GM19438 (cell line): Measurements from ENCODE around the gene CALM3.
"Not testable (repeated sequence)": the region's sequence is repeated elsewhere in the genome, so short reads cannot be mapped to it uniquely, and the experiment has no call there.

Source experiments
- ATAC-seq: cut with Tn5 transposase; IDR thresholded peaks from one replicate; pipeline ENCODE4 v1.9.1; 2021; ENCODE audit warnings: low read depth; ENCODE audit not compliant: unreplicated experiment

CALM3 gene

DNA sequence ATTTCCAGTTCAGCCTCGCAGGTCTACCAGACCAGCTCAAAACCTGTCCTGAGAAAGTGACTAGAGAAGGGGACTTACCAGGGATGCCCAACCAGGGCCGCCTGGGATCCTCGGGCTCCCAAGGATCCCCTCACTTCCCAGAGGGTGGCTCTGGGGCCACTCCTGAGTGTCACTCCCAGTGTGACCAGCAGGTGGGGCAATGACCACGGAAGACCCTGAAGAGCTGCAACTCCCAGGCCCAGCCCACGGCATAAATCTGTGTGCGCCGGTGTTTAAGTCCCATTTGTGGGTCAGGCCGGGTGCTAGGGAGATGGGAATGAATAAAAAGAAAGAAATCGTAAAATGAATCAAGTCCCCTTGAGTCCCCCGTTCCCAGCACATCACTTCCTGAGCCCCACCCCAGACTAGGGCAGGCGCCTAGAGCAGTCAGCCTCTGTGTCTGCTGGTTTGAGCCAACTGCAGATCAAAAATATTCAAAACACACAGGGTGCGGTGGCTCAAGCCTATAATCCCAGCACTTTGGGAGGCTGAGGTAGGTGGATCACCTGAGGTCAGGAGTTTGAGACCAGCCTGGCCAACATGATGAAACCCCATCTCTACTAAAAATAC lies 13.1 kb downstream of the CALM3 start:
- no peak for ATAC-seq

DNA sequence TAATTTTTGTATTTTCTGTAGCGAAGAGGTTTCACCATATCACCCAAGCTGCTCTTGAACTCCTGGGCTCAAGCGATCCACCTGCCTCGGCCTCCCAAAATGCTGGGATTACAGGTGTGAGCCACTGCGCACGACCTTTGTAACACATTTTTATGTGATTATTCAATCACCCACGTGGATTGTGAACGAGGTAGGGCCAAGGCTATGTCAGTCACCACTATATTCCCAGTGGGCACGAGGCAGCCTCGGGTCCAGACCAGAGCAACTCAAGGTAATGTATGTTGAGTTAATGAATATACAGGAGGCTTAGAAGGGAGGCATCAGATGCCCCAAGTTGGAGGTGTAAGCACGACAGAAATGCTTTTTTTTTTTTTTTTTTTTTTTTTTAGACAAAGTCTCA lies 14.8 kb downstream of the CALM3 start:
- no peak for ATAC-seq

DNA sequence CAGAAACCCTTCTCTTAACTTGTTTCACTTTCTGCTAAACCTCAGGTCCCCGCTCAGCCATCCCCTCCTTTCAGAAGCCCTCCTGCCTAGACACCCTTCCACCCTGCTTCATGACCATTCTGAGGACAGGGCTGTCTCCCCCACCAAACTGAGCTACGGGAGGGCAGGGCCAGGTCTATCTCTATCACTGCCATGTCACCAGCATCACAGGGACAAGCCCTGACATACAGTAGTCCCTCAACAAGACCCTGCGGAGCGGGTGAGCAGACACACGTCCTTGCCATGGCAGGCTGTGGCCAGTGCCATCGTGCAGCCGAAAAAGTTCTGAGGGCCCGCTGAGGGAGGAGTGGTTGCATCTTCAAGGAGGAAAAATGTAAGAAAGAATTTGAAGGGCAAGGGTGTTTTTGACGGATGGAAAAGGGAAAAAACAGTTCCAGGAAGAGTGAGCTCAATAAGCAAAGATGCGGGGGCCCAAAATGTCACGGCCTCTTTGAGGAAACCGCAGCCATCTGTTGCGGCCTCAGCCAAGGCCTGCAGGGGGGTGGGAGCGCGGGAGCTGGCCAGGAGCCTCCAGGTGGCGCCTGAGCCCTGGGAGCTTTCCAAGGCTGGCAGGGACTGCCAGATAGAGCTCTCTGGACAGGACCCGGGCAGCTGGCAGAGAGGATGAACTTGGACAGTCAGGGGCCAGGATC lies 15.6 kb downstream of the CALM3 start:
- ATAC-seq = no peak

DNA sequence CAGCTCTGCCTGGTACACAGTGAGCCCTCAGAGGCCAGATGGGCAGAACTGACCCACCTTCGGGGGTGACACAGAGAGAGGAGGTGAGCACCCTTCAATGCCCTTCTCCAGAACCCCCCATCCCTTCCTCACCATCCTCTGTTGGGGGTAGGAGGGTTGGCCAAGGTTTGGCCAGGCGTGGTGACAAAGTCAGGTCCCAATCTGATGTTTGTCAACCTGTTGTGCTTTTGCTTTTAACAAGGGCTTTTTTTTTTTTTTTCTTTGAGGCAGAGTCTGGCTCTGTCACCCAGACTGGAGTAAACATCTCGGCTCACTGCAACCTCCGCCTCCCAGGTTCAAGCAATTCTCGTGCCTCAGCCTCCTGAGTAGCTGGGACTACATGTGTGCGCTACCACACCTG lies 16.5 kb downstream of the CALM3 start:
- ATAC-seq = no peak

DNA sequence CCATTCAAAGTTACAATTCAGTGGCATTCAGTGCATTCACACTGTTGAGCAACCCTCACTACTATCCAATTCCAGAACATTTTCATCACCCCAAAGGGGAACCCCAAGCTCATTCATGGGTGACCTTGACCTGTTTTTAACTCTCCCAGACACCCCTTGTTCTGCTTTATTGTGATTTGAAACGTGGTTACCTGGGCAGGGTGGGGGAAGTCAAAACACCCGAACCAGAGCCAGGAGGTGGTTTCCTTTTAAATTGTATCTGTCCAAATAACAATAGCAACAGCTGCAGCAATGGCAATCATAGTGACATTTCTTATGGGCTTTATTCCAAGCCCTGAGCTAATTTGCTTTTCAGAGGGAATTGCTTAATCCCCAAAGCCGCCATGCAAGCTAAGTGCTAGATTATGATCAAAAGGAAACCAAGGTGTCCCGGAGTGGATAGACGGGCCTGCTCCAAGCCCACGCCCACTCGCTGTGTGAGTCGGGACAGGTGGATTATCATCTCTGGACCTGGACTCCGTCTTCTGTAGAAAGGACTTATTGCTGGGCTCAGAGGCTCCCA lies 17.6 kb downstream of the CALM3 start:
- no peak for ATAC-seq

DNA sequence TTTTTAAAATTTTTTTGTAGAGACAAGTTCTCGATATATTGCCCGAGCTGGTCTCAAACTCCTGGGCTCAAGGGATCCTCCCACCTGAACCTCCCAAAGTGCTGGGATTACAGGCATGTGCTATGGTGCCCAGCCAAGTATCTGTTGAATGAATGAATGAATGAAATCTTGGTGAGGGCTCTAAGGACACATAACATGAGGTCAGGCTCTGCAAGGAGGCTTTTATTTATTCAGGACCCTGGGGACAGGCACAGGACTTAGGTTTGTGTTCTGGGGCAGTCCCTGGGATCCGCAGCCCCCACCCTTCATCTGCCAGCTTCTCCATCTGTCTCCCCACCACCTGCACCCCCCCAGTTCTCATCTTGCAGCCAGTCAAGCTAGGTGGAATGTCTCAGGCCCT lies 19.1 kb downstream of the CALM3 start:
- ATAC-seq = no peak

DNA sequence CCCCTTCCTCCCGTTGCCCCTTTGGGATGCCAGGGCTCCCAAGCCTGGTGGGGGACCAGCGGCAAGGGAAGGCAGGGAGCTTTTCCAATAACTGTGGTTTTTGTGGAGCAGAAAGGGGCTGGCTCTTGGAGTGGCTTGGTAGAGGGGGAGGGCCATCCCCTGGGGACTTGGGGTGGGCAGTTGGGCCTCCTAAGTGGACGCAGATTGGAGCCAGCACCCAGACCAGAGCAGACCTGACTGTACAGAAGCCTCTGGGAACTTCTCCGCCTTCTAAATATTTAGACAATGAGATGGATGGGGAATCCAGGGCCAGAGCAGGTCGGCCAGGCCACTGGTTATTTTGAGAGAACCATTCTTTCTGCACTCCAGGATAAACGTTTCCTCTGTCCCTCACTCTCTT lies 19.6 kb downstream of the CALM3 start:
- ATAC-seq = no peak

DNA sequence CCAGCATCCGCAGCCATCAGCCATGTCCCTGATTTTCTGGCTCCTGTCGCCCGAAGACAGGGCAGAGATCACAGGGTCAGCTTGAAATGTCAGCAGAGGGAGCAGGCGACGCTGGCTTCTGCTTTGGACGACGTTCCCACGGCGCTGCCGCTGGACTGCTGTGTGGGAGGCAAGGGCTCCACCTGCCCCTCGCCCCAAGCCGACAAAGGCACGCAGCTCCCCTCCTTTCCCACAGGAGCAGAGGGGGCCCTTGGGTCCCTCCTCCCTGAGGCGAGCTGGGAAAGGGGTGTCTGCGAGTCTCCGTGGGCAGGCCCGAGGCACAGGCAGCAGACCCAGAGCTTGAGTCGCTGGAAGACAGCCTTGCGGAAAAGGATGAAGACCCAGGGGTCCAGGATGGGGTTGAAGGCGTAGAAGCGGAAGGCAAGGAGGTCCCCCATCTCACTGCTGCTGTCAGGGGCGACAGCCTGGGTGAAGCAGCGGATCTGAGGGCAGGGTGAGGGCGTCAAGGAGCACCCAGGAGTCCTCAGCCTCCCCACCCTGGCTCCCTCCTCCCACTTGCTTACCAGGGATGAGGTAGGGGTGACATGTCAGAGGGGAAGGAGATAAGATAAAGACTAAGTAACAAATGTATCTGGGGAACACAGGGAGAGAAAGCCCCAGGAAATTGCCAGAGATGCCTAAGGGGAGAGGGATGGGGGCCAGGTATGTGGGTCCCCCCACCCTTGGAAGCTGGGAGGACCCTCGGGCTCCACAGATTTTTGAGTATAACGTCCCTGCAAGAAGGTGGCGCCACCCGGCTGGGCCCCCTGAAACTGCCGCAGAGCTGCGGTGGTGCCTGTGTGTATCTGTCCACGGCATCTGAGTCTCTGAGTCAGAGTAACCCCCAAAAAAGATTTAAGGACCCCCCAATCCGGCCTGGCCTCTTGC lies 20.3 kb downstream of the CALM3 start:
- no peak for ATAC-seq

DNA sequence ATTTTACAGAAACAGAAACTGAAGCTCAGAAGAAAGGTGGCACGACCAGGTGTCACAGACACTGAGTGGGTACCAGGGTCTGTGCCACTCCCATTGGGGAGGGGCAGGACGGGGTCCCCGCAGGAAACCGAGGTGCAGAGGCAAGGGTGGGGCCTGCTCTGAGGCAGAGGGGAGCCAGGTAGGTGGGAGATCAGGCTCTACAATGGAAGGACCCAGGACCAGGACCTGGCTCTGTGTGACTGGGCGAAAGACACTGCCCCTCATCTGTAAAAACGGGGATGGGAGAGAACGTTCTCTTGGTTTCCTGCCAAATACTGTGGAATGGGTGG lies 21.0 kb downstream of the CALM3 start:
- no peak for ATAC-seq

DNA sequence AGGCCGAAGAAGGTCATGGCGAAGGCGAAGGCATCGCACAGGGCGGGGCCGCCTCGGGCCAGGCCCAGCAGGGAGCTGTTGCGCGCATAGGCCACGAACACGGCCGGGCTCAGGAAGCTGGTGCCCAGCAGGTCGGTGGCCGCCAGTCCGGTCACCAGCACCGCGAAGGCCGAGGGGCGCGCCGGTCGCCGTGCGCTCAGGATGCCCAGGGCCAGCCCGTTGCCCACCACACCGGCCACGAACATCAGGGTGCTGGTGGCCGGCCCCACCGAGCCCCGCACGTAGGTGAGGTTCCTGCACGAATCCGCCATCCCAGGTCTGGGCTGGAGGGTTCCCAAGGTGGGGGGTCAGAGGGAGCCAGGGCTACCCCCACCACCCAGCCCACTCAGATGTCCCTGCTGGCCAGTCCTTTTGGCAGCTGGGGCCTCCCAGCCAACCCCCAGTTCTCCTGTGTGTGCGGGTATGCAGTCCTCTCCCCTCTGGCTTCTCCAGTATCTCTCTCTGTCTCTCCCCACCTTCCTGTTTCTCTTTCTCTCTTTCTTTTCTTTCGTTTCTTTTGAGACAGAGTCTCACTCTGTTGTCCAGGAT lies 22.9 kb downstream of the CALM3 start:
- no peak for ATAC-seq

DNA sequence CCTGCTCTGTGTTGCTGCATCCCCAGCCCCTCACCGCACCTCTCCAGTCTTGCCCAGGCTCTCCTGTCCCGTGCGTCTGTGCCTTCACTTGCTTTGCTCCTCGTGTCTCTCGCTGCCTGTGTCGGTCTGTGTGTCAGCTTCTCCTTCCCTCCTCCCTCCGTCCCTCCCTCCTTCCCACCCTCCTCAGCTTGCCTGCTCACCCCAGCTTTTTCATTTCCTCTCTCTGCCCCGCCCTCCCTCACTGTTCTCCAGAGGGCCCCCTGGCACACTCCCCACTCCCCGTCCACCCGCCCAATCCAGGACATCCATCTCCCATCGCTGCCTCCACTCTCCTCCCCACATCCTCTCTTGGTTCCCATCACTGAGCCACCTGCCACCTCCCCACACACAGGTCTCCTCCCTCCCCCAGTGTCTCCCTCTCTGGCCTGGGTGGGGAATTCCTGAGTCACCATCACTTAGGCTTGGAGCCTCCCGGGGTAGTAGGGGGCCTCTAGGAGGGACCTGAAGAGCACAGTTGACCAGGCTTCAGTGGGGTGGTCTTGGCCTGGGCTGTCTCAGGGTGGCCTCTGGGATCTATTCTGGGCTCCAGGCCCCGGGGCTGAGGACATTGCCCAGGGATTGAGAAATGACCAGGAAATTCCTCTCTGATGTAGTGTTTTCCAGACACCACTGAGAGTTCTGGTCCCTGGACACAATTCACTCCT lies 24.0 kb downstream of the CALM3 start, which contains the start of gene PTGIR:
Gene PTGIR, minus strand, starts transcription at position 132 of the 704 bp plus-strand sequence. CDS start 864 bp downstream, outside the sequence.
- ATAC-seq = no peak

DNA sequence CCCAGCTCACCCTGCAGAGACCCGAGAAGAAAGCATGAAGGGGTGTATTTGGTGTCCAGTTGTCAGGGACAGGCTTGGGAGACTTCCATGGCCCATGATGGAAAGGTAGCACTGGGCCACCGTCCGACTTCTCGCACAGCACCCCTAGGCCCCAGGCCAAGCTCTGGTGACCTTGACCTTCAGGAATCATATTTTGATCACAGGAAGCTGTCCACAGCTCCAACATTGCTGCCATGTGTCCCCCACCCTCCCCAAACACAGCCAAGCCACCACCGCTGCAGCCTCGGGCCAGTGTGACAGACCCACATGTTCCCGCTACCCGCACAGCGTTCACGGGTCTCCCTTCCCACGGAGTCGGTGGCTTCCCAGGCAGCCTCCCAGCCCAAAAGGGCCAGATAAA lies 24.6 kb downstream of the CALM3 start:
- ATAC-seq = no peak

DNA sequence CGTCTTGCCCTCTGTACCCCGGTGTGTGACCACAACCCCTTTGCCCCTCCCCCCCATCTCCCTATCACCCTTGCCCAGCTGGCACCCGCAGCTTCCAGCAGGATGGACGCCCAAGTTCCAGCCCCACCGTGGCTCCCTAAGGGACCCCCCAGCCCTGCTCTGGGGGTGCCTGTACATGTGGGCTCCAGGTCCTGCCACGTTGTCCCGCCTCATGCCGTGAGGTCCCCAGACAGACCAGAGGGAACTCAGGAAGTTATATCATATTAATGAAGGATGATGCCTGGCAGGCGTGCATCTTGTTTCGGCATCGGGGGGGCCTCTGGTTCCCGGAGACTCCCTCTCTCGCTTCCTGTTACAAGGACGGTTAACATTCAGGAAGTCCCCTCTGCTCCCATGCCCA lies 25.3 kb downstream of the CALM3 start:
- ATAC-seq = no peak

DNA sequence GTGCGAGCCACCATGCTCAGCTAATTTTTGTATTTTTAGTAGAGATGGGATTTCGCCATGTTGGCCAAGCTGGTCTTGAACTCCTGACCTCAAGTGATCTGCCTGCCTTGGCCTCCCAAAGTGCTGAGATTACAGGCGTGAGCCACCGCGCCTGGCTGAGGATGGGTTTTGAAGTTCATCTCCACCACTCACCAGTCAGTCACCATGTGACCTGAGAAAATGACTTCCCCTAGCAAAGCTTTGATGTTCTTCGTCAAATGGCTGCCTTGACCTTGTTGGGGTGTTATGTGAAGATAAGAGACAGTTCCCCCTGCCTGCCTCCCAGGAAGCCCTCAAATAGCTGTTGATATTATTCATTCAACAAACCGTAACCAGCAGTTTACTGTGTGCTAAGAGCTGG lies 27.8 kb downstream of the CALM3 start:
- not testable (repeated sequence) for ATAC-seq

DNA sequence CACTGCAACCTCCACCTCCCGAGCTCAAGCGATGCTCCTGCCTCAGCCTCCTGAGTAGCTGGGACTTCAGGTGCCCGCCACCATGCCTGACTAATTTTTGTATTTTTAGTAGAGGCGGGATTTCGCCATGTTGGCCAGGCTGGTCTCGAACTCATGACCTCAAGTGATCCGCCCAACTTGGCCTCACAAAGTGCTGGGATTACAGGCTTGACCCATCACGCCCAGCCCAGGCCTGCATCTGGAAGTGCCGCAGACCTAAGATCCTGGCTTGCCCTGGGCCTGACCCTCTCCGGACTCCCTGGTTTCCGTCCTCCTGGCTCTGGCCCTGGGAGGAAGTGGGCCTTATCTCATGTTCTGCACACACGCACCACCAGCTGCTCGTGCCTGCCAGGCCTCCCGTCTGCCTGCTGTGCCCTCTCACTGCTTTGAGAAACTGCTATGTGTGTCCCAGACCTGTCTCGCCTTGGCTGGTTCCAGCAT lies 28.5 kb downstream of the CALM3 start:
- no peak for ATAC-seq

DNA sequence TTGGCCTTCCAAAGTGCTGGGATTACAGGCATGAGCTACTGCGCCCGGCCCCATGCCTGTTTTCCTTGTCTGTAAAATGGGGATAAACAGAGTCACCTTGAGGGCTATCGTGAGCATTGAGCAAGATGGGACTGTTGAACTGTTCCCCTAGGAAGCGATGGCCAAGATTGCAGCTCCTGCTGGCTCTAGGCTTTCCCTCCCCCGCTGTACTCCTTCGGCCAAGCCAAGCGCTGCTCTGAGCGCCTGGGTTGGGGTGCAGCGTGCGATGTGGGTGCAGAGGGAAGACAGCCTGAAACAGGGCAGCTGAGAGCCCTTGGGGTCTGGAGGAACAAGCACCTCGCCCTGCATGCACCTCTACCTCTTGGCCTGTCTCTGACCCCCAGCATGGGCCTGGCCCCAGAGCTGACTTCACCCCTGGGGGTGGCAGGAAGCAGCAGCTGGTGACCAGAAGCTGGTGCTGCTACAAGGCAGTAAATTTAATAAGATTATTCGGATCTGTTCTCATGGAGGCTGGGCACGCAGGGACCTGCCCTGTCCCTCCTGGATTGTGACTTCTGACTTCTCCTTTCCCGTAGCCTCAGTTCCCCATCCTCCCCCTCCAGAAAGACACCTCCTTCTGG lies 29.6 kb downstream of the CALM3 start:
- no peak for ATAC-seq

DNA sequence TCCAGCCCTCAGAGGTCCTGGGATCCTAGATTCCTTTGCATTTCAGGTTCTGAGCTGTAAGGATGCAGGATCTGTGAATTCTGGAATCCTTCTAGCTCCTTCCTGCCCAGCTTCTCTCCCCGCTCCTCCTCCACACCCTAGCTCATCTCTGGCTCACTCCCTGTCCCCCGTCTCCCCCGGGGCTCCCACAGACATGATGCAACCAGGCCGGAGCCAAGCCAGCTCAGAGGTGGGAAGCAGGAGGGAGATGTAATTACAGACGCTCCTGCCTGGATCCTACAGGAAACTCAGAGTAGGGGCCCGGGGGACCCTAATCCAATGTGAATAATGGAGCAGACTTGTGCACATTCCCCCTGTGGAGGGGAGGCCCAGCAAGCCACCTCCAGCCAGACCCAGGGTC lies 30.4 kb downstream of the CALM3 start:
- ATAC-seq = no peak

DNA sequence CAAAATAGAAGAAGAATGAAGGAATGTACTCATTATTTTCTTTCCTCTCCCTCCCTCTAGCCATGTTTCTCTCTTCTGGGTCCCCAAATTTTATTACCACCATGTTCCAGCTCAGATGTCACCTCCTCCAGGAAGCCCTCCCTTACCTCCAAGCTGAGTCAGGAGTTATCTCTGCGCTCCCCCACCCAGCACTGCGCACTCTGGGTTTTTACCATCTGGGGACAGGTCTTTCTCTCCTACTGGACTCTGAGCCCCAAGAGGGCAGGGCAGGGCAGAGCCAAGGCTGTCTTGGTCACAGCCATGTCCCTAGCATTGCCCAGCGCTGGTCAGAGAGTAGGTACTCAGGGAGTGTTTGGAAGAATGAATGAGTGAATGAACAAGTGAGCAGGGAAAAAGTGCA lies 32.0 kb downstream of the CALM3 start:
- no peak for ATAC-seq

DNA sequence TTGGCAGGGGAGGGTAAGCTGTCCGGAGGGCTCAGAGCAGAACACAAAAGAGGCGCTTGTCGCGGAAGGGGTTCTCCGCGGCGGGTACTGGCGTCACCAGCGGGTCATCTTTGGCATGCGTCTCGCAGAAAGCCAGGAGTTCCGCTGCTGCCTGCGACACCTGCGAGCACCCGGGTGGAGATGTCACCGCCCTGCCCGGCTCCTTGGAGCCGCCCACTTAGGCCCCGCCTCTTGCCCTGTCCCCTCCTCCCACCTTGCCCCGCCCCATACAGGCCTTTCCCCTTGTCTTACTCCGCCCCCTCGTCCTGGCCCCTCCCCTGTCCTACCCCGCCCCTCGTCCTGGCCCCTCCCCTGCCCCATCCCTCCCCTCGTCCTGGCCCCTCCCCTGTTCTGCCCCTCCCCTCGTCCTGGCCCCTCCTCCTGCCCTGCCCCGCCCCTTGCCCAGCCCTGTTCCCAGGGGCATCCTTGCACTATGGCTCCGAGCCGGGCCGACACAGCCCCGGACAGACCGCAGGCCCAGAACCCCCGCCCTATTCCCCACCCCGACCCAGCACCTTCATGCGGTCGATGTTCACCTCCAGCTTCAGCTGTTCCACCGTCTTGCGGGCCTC lies 33.0 kb downstream of the CALM3 start:
- no peak for ATAC-seq
